GM23338 (cell line): Measurements from ENCODE around the gene TIMM23.
"Not testable (repeated sequence)": the region's sequence is repeated elsewhere in the genome, so short reads cannot be mapped to it uniquely, and the experiment has no call there.

Experiments
- CREB1 ChIP-seq: fragments of 250-450 bp; sonication (Bioruptor Pico); IDR thresholded peaks from 2 replicates; pipeline ENCODE4 v1.5.0; 2020; ENCODE audit warnings: low read depth, mild to moderate bottlenecking, moderate library complexity
- EZH2 ChIP-seq: fragments of 200-600 bp; sonication (generic); IDR thresholded peaks from one replicate; pipeline ENCODE4 v1.8.0; 2017; ENCODE audit warnings: antibody characterized with exemption, mild to moderate bottlenecking, low read depth; ENCODE audit not compliant: unreplicated experiment
- EZH2phosphoT487 ChIP-seq: fragments of 200-600 bp; sonication (generic); IDR thresholded peaks from one replicate; pipeline ENCODE4 v1.8.1; 2018; ENCODE audit warnings: antibody characterized with exemption; ENCODE audit not compliant: unreplicated experiment
- JUNB ChIP-seq: IDR thresholded peaks from one replicate; pipeline ENCODE4 v1.6.1; 2016; ENCODE audit warnings: antibody characterized with exemption; ENCODE audit not compliant: unreplicated experiment
- NANOG ChIP-seq: IDR thresholded peaks from 2 replicates; pipeline ENCODE4 v1.6.1; 2016; ENCODE audit warnings: antibody characterized with exemption, borderline replicate concordance
- POLR2AphosphoS5 ChIP-seq: IDR thresholded peaks from 2 replicates; pipeline ENCODE4 v1.6.1; 2016; ENCODE audit warnings: antibody characterized with exemption, low read depth
- REST ChIP-seq: IDR thresholded peaks from one replicate; pipeline ENCODE4 v1.6.1; 2018; ENCODE audit warnings: antibody characterized with exemption; ENCODE audit not compliant: unreplicated experiment
- STAT1 ChIP-seq: IDR thresholded peaks from one replicate; pipeline ENCODE4 v1.6.1; 2016; ENCODE audit warnings: antibody characterized with exemption; ENCODE audit not compliant: unreplicated experiment
- ZNF331 ChIP-seq: fragments of 250-450 bp; sonication (Bioruptor Pico); IDR thresholded peaks from 2 replicates; pipeline ENCODE4 v1.5.0; 2020; ENCODE audit warnings: low read depth, mild to moderate bottlenecking, moderate library complexity
- TF ChIP-seq, protein P1 (sequence below), 2 experiments: fragments of 200-600 bp in 1 of 2; sonication (generic) in 1 of 2; conservative IDR thresholded peaks; 2 replicates each; pipeline versions ENCODE4 v1.5.1 to v1.6.1; 2016 to 2017; ENCODE audit warnings: antibody characterized with exemption in 2 of 2, low read depth in 2 of 2, mild to moderate bottlenecking in 2 of 2, moderate library complexity in 1 of 2
- TF ChIP-seq, protein P2 (sequence below): IDR thresholded peaks from 2 replicates; pipeline ENCODE4 v1.6.1; 2016; ENCODE audit warnings: antibody characterized with exemption

GRCh38 chr10:45985590-45985989 lies 13.3 kb downstream of the TIMM23 start:
- TF ChIP-seq, protein P1, sequence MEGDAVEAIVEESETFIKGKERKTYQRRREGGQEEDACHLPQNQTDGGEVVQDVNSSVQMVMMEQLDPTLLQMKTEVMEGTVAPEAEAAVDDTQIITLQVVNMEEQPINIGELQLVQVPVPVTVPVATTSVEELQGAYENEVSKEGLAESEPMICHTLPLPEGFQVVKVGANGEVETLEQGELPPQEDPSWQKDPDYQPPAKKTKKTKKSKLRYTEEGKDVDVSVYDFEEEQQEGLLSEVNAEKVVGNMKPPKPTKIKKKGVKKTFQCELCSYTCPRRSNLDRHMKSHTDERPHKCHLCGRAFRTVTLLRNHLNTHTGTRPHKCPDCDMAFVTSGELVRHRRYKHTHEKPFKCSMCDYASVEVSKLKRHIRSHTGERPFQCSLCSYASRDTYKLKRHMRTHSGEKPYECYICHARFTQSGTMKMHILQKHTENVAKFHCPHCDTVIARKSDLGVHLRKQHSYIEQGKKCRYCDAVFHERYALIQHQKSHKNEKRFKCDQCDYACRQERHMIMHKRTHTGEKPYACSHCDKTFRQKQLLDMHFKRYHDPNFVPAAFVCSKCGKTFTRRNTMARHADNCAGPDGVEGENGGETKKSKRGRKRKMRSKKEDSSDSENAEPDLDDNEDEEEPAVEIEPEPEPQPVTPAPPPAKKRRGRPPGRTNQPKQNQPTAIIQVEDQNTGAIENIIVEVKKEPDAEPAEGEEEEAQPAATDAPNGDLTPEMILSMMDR (conservative IDR thresholded peaks at IDR 0.05; ENCODE audit: low read depth in 2 of 2): not testable (repeated sequence)
- TF ChIP-seq EZH2; EZH2phosphoT487; CREB1 (CRISPR knock-in tag); REST; POLR2AphosphoS5; STAT1; NANOG; ZNF331 (CRISPR knock-in tag); JUNB: not testable (repeated sequence)
- TF ChIP-seq, protein P2, sequence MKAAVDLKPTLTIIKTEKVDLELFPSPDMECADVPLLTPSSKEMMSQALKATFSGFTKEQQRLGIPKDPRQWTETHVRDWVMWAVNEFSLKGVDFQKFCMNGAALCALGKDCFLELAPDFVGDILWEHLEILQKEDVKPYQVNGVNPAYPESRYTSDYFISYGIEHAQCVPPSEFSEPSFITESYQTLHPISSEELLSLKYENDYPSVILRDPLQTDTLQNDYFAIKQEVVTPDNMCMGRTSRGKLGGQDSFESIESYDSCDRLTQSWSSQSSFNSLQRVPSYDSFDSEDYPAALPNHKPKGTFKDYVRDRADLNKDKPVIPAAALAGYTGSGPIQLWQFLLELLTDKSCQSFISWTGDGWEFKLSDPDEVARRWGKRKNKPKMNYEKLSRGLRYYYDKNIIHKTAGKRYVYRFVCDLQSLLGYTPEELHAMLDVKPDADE: not testable (repeated sequence)
